ENCODE data around the gene ZNF699.
A peak's percentile ranks its signal among the peaks of the same experiment; 100 is the strongest.
"Not testable (repeated sequence)": the region's sequence is repeated elsewhere in the genome, so short reads cannot be mapped to it uniquely, and the experiment has no call there.

ZNF699 gene

DNA sequence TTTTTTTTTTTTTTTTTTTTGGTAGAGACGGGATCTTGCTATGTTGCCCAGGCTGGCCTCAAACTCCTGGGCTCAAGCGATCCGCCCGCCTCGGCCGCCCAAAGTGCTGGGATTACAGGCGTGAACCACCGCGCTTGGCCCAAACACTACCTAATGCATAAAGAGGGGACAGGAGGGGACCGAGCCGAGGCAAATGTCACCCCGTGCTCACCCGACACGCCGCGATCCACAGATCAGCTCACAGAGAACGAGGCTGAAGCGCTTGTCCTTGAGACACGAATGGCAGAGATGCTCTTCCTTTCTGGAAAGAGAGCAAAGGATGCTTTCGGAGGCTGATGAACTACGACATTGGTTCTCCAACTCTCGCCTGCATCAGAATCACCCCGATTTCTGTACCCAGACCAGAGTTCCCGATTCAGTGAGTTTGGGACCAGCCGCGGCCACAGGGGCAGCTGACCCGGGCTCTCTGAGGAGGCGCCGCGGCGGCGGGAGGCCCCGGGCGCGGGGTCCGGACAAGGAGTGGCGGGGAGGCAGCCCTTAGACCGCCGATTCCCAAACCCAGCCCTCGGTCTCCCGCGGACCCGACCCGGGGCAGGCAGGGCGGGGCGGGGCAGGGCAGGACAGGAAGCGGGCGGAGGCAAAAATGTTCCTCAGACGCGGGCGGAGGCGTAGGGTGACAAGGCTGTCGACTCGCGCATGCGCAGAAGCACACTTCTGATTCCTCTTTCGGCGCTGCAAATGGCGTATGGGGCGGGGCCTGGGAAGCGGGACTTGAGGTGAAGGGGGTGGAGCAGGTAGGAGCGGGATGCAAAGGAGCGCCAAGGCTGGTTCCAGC lies at the start of gene ZNF699:
Gene ZNF699, minus strand, starts transcription at position 700 of the 835 bp plus-strand sequence. CDS start 4,719 bp downstream, outside the sequence.
- DNase-seq (ENCODE audit: low read depth in 2 of 2), result peak; percentile 97 to 98

DNA sequence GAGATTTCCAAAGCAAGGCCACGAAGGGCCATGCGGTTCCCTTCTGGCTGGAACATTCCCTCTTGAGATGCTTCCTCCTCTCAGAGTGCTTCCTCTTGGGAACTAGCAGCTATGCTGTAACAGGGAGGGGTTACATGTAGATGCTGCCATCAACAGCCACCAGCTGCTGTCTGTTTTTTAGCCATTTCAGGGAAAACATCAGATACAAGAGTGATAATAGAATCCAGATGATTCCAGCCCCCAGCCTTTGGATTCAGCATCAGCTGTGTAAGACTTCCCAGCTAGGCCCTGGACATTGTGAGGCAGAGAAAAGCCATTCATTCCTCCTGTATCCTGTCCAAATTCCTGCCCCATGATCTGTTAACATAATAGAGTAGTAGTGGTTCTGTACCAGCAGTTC lies 45.0 kb upstream of the ZNF699 start:
- no peak for DNase-seq (ENCODE audit: low read depth in 2 of 2)

- no peak for DNase-seq (ENCODE audit: low read depth in 2 of 2)
Observed at GRCh38 chr19:9353011-9353410, 43.4 kb upstream of the ZNF699 start.

DNA sequence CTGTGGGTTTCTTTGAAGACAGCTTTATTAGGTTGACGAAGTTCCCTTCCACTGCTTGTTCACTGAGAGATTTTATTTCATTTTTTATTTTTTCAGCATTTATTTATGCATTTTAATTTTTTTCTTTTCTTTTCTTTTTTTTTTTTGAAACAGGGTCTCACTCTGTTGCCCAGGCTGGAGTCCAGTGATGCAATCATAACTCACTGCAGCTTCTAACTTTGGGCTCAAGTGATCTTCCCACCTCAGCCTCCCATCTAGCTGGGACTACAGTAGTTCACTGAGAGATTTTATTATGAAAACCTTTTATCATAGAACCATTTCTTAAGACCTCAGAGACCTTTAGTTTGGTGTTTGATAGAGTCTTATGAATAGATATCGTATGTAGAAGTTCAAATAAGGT lies 42.9 kb upstream of the ZNF699 start:
- DNase-seq (ENCODE audit: low read depth in 2 of 2), result no peak

GRCh38 chr19:9348671-9349070 lies 39.0 kb upstream of the ZNF699 start:
- DNase-seq (ENCODE audit: low read depth in 2 of 2), result no peak

DNA sequence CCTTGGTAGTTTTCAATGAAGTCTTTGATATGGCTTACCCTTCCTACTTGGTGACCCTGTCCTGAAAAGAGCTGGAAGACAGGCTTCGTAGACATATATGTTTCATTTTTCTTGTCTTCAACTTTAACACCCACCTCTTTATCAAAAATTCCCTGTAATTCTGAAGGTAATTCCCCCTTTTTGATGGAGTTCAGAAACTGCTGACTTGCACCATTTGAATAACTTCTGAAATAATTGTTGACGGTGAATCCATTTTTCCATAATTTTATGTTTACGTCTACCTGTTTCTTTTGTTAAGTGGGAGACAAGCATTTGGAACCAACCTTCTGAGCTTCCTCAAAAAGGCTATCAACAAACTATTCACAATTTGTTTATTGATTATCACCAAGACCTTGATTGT lies 38.6 kb upstream of the ZNF699 start:
- no peak for DNase-seq (ENCODE audit: low read depth in 2 of 2)

- DNase-seq (ENCODE audit: low read depth in 2 of 2), result no peak
Observed at GRCh38 chr19:9345005-9345404, 35.4 kb upstream of the ZNF699 start.

DNA sequence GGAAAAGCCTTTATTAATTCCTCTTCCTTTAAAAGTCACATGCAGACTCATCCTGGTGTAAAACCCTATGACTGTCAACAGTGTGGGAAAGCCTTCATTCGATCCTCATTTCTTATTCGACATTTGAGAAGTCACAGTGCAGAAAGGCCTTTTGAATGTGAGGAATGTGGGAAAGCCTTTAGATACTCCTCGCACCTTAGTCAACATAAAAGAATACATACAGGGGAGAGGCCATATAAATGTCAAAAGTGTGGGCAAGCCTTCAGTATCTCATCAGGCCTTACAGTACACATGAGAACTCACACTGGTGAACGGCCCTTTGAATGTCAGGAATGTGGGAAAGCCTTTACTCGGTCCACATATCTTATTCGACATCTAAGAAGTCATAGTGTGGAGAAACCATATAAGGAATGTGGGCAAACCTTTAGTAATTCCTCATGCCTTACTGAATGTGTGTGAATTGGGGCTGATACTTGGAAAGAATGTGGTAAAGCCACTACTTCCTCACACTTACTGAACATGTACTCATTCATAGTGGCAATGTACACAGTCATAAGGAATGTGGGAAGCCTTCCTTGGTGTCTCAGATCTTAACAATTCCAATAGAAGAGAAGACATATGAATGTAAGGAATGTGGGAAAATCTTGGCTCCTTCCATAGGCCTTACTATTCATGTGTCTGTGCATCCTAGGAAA lies 33.1 kb upstream of the ZNF699 start:
- DNase-seq (ENCODE audit: low read depth in 2 of 2), result no peak

DNA sequence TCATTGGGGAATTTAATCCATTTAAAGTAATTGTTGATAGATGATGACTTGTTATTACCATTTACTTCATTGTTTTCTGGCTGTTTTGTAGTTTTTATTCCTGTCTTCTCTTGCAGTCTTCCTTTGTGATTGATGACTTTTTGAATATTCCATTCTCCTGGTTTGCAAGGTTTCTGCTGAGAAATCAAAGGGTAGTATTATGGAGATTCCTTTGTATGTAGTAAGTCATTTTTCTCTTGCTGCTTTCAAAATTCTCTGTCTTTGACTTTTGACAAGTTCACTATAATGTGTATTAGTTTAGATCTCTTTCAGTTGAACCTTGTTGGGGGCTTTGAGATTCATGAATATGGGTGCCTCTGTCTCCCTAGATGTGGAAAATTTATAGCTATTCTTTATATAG lies 20.4 kb upstream of the ZNF699 start:
- DNase-seq (ENCODE audit: low read depth in 2 of 2), result no peak

GRCh38 chr19:9324584-9324962 lies 14.9 kb upstream of the ZNF699 start:
- no peak for DNase-seq (ENCODE audit: low read depth in 2 of 2)

DNA sequence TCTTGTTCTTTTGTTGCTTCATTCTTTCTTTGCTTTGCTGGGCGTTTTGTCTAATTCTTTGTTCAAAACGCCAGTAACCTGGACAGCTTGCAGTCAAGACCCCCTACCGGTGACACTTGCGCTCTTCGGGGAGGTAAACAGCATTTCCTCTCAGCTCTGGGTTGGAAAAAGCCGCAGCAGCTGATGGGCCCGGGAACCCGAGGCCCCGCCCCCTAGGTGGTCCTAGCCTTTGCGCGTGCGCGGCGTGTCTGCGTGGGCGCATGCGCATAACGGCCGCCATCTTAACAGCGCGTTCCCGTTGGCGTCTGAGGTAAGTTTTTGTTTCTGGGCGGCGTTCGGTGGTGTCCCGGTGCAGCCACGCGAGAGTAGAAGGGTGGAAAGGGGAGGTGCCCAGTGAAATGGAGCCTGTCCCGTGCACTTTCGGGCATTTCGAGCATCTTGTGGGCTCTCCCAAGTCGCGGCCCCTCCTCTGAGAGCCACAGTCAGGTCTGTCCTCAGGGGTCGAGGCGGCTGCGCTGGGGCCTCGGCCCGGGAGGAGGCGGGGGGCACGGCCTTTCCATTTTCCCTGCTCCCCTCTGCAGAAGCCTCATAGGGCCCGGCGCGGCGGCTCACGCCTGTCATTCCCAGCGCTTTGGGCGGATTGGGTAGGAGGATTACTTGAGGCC lies 14.4 kb upstream of the ZNF699 start, which contains the start of gene ZNF559:
Gene ZNF559, plus strand, starts transcription at position 261 of the 665 bp plus-strand sequence. CDS start 14,371 bp downstream, outside the sequence.
- DNase-seq (ENCODE audit: low read depth in 2 of 2), result peak; percentile 91 to 95

GRCh38 chr19:9323557-9323918 lies 13.9 kb upstream of the ZNF699 start:
- DNase-seq (ENCODE audit: low read depth in 2 of 2), result peak in 1 of 2 donors; percentile 23

- DNase-seq (ENCODE audit: low read depth in 2 of 2), result not testable (repeated sequence)
Observed at GRCh38 chr19:9322201-9322600, 12.6 kb upstream of the ZNF699 start.

- not testable (repeated sequence) for DNase-seq (ENCODE audit: low read depth in 2 of 2)
Observed at GRCh38 chr19:9321756-9322155, 12.1 kb upstream of the ZNF699 start.

GRCh38 chr19:9321338-9321737 lies 11.7 kb upstream of the ZNF699 start:
- DNase-seq (ENCODE audit: low read depth in 2 of 2), result no peak

DNA sequence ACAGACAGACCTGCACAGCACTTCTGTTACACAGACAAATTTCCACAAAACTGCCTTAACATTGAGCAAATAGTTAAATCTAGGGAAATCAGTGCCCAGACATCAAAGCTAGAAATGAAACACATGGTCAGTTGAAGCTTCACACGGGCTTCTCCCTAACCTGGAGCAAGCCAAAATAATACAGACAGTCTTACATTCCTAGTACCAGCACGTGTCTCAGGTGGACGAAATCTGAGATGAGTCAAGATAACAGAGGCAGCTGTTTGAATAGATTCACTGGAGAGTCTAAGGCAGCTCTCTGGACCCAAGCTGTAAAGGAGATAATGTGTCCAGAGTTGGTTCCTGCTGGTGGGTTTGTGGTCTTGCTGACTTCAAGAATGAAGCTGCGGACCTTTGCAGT lies 4.1 kb upstream of the ZNF699 start:
- DNase-seq (ENCODE audit: low read depth in 2 of 2), result no peak

- peak; percentile 78 to 86 for DNase-seq (ENCODE audit: low read depth in 2 of 2)
Observed at GRCh38 chr19:9309974-9310446, 372 bp upstream of the ZNF699 start.

GRCh38 chr19:9308091-9308770 lies 1.4 kb downstream of the ZNF699 start:
- DNase-seq (ENCODE audit: low read depth in 2 of 2), result no peak

- DNase-seq (ENCODE audit: low read depth in 2 of 2), result no peak
Observed at GRCh38 chr19:9306443-9306842, 3.2 kb downstream of the ZNF699 start.

DNA sequence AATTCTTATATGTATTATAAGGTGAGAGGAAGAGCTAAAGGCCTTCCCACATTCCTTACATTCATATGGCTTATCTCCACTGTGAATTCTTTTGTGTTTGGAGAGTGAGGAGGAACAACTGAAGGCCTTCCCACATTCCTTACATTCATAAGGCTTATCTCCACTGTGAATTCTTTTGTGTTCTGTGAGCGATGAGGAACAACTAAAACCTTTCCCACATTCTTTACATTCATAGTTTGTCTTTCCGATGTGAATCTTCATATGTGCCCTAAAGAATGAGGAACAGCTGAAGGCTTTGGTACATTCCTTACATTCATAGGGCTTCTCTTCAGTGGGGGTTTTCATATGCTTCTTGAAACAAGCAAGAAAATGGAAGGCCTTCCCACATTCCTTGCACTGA lies 13.3 kb downstream of the ZNF699 start:
- DNase-seq (ENCODE audit: low read depth in 2 of 2), result no peak

- DNase-seq (ENCODE audit: low read depth in 2 of 2), result no peak
Observed at GRCh38 chr19:9295411-9295849, 14.2 kb downstream of the ZNF699 start.
